ENCODE results near the gene BMAL1.
"Not testable (repeated sequence)": the region's sequence is repeated elsewhere in the genome, so short reads cannot be mapped to it uniquely, and the experiment has no call there.

BMAL1 gene

DNA sequence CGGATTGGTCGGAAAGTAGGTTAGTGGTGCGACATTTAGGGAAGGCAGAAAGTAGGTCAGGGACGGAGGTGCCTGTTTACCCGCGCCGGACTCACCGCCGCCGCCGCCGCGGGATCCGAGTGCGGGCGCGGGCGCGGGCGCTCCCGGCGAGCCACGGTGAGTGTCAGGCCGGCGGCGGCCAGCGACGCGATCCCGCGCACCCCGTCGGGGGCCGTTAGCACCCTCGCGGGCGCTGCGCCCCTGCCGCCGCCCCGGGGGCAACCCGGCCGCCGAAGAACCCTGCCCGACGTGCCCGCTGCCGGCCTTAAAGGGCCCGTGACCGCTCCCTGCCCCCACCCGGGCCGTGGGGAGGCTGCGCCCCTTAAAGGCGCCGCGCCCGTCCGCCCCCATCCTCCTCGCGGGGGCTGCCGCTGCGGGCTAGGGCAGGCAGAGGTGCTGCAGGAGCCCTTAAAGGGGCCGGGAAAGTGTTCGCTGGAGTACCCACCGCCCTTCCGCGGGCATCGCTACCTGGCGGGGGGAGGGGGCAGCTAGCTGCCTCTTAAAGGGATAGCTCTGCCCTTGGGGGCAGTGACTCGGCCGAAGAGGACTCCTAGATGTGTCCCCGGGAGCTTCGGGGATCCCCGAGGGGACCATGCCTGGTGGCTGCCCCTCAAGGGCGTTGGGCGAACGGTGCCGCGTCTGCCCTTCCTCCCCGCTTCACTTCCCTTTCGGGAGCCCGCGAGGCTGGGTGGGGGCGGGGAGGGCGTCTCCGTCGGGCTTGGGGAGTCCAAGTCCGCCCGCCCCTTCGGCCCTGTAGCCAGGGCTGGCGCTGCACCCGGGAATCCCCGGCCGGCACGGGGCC, at the start of gene BMAL1:
Gene BMAL1, plus strand, starts transcription at position 23 of the 841 bp plus-strand sequence. CDS start 76,519 bp downstream, outside the sequence.
- DNase-seq (ENCODE audit: insufficient read length, low spot score) (peak; percentile 18), FAIRE-seq (no peak)

DNA sequence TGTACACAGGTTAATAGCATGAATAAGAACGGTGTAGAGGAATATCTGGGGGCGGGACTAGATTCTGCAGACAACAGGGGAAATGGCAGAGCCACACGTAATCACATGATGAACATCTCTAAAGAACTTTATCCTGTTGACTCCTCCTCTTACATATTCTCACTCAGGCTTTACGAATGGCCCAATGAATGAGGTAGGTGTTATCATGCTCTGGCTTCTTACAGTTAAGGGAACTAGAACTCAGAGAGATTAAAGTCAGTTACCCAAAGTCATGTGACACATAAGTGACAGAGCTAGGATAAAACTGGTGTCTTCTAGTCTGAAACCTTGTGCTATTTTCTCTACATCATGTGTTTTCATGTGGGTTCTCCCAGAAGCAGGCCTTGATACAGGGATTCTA, 49.0 kb upstream of the BMAL1 start:
- FAIRE-seq (no peak), DNase-seq (ENCODE audit: insufficient read length, low spot score) (no peak)

DNA sequence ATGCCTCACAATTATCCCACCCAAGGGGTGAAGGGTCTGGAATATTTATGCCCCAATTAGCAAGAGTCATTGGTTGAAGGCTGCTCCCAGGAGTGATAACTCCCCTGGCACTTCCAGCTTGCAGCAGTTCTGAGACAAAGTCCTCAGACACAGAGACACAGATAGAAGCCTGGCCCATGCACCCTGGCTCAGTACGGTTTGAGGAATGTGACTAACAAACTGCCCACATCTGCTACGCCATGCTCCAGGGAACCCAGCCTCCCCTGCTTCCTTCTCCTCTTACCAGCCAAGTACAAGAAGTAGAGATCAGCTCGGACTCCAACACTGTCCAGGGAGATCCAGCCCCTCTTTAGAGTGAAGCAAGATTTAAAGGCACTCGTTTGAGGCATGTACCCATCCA, 48.5 kb upstream of the BMAL1 start:
- FAIRE-seq, result no peak
- no peak for DNase-seq (ENCODE audit: insufficient read length, low spot score)

DNA sequence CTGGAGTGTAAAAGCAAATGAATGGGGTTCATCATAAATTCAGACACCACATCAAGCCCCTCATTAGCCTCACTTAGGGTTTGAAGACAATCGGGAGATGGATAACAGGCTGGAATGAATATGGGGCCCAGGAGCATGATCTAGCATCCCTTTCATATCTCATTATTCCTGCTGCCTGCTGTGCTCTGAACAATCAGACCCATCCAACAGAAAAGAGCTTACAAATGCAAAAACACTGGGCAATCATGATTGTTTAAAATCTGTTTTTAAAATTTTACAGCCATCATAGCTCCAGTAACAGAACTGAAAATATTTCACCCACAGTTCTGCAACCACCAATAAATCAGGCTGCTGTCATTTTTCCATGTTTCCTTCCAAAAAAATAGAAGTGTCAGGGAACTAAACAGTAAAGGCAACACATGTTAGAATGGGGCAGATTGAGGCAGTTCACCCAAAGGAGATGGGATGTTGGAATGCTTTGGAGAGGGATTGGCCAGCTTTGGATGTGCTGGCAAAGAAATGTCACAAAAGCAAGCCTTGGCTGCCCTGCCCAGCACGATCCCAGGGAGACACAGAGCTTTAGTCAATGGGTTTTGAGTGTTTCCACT, 47.8 kb upstream of the BMAL1 start:
- no peak for FAIRE-seq
- DNase-seq (ENCODE audit: insufficient read length, low spot score), result no peak

DNA sequence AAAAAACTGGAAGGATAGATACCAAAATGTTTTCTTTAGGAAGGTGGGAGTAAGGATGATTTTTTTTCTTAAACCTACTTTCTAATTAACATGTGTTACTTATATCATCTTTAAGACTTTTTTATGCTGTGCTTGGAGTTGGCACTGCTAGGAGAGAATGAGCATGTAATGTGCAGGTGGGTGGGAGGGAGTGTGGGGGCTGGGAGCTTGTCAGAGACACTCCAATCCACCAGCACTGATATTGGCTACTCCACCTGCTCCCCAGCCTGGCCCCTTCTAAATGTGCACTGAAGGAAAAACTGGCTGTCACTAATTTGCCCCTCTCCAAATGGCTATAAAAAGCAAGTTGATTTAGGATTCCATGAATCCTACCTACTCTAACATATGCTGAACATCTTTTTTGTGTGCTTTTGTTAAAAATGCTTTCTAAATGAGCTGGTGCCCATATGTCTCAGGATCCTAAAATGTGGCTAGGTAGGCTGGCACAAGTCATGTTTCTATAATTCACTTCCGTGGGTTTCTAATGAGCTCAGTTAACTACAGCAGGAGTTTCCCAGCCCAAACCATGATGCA, 44.3 kb upstream of the BMAL1 start:
- no peak for DNase-seq (ENCODE audit: insufficient read length, low spot score)
- no peak for FAIRE-seq

DNA sequence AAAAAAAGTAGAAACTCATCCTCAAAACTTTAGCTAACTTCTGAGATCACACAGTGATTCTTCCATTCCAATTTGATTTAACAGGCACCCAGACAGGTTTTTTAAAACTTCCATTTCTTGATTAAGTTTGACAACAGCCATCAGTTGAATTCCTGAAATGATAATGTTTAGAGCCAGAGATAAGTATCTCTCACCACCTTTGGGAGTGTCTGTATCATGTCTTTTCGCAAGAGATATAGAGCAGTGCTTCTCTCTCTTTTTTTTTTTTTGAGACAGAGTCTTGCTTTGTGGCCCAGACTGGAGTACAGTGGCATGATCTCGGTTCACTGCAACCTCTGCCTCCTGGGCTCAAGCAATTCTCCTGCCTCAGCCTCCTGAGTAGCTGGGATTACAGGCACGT, 41.7 kb upstream of the BMAL1 start:
- FAIRE-seq (no peak), DNase-seq (ENCODE audit: insufficient read length, low spot score) (no peak)

DNA sequence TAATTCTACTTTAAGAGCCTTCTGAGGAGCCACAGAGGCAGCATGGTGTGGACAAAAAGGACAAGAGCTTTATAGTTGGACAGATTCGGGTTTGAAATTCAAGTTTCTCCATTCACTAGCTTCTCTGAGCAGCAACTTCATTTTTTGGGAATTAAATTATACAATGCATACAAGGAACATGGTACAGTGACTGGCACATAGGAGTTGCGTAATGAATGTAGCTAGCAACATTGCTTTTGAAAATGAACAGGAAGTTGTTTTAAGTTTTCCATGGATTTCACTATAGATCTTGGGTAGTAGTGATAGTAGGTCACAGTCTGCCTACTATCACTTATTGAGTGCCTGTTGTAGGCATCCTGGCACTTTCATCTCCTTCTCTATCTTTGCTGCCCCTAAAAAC, 41.0 kb upstream of the BMAL1 start:
- no peak for DNase-seq (ENCODE audit: insufficient read length, low spot score)
- no peak for FAIRE-seq

DNA sequence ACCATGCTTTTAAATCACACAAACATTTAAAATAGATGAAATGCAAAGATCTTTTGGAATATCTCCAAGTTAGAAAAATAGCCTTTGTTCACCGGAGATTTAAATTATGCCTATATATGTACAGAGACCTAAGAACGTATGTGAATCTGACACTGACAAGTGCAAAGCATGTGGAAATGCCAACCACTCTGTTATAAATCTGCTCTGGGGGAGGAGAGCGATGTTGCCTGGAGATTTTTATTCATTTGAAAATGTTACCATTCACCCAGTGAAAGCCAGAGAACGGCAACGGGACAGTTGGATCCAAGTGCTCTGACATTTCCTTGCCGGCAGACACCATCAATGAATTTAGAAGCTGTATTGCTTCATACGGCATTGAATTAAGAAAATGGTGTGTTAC, 39.8 kb upstream of the BMAL1 start:
- no peak for FAIRE-seq
- no peak for DNase-seq (ENCODE audit: insufficient read length, low spot score)

DNA sequence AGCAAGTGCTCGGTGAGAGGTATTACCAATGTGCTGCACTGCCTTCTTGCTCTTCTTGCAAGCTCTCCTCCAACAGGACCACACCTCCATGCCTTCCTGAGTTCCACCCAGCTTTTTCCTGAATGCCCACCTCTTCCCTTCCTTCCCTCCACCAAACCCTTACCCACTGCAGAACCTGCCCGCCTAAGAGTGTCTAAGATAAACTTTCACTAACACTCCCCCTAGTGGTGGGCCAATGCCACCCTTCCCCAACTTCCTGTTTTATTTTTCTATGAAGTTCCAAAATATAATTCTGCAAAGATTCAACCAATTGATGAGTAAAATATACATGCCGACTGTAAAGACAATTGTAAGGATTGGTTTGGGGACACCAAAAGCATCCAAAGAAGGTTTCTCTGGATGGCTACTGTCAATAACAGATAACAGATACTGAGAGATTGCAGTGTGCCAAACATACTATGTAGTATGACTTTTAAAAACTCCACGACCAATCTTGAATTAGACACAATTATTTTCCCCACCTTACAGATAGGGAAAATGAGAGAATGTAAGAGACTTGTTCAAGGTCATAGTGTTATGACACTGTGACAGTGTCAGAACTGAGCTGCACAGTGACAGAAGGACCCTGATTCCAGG, 38.6 kb upstream of the BMAL1 start:
- peak; percentile 45 for DNase-seq (ENCODE audit: insufficient read length, low spot score)

DNA sequence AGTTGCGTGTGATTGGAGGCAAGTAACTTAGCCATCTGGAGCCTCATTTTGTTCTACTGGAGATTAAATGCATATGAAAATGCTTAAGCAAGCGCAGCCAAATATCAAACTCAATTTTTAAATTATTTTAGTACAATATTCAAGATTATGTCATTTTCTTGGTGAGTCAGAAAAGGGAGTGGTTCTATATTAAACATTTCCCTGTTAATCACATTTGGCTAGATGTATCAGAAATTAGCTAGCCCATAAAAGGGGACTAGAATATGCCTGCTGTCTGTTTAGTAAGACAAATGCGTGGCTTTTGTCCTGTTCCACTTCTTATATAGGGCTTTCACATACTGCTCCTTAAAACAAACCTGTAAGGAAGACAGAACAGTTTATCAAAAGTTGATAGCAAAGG, 35.0 kb upstream of the BMAL1 start:
- FAIRE-seq, result no peak

More for the DNA sequence above, 38.6 kb upstream of the BMAL1 start:
- FAIRE-seq, result no peak

DNA sequence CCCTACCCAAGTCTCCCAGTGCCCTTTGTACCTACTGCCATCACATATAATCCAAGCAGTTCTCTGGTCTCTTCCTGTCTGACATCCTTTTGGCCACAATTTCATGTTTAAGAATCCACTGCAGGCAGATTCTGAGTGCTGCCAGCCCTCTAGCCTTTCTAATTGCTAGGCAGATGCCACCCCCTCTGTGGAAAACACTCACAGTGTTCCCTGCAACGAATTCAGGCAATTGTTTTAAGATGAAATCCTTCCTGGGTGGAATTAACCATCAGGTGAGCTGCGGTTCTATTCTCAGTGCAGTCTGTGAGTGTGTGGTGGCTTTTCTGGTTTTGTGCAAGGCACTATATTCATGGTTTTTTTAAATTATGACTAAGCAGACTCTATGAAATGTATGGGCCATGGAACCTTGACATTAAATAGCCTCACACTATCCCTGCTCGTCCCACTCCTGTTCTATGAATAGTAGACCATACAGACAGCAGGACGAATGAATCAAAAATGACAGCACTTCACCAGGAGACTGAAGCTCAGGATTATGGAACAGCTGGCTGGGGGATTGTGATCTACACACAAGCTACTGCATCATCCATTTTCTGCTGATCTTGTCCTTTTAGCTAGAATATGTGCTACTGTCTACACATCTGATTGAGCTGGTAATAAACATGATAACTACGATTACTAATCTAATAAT, 29.8 kb upstream of the BMAL1 start:
- DNase-seq (ENCODE audit: insufficient read length, low spot score) (no peak), FAIRE-seq (no peak)

More for the DNA sequence above, 35.0 kb upstream of the BMAL1 start:
- DNase-seq (ENCODE audit: insufficient read length, low spot score), result no peak

DNA sequence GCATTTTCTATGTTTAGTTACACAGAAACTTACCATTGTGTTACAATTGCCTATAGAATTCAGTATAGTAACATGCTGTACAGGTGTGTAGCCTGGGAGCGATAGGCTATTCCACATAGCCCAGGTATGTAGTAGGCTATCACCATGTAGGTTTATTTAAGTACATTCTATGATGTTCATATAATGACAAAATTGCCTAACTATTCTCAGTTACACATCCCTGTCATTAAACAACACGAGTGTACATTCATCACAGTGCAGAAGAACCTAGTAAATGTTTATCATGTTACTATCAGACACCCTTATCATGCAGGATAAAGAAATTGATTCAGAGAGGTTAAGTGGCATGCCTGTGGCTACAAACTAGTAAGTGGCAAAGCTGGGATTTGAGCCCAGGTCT, 28.4 kb upstream of the BMAL1 start:
- FAIRE-seq (no peak), DNase-seq (ENCODE audit: insufficient read length, low spot score) (no peak)

DNA sequence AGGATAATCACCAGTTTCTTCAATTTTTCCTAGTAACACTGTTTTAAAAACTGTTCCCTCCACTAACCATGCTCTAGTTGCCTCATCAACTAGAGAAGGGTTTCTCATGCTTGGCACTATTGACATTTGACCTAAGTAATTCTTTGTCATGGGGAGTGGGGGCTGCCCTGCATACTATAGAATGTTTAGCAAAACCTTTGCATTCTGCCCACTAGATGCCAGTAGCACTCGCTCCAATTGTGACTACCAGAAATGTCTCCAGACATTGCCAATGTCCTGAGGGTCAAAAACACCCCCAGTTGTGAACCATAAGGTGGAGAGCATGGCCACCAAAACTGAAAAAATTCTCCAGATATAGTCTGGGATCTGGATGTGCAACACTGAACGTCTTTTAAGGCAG, 27.6 kb upstream of the BMAL1 start:
- no peak for DNase-seq (ENCODE audit: insufficient read length, low spot score)
- no peak for FAIRE-seq

DNA sequence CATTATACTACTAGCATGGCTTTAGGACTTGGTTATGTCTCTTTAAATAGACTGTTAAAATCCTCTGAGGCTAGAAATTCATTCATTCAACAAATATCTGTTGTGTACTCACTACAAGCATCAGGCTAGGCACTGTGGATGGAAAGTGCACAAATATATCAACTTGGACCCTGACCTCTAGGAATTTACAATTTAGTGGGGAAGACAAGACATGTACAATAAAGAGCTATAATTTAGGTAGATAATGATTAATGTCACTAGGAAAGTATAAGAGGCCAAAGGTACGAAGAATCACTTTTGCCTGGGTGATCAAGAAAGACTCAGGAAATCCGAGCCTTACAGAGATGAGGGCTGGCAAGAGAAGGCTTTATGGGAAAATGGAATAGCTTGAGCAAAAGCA, 25.6 kb upstream of the BMAL1 start:
- FAIRE-seq, result no peak
- no peak for DNase-seq (ENCODE audit: insufficient read length, low spot score)

DNA sequence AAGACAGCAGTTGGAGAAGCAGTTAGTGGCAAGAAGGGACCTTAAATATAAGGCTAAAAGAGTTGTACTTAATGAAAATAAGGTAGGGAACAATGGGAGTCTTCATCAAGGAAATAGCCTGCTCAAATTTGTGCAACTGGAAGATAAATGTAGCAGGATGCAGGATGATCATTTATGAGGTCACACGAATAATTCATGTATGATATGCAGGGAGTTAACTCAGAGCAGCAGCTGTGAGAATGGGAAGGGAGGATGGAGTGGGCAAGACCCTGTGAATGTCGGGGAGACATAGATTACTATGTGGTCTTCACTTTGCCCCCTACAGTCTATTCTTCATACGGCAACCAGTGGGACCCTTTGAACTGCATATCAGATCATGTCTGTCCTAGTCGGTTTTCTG, 25.2 kb upstream of the BMAL1 start:
- no peak for DNase-seq (ENCODE audit: insufficient read length, low spot score)
- no peak for FAIRE-seq

DNA sequence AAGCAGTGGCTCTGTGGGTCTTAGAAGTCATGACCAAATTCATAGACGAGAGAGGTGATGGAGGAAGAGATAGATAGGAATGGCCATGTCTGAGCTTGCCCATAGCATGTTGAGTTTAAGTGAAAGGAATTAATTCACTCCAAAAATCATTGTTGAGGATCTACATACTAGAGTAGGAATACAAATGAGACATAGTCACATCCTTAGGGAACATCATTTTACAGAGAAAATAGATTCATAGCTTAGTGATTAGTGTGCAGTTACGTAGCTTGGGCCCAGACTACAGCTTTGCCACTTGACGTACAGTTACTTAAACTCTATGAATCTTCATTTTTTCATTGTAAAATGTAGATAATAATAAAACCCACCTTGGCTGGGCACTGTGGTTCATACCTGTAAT, 21.4 kb upstream of the BMAL1 start:
- FAIRE-seq (no peak), DNase-seq (ENCODE audit: insufficient read length, low spot score) (no peak)

DNA sequence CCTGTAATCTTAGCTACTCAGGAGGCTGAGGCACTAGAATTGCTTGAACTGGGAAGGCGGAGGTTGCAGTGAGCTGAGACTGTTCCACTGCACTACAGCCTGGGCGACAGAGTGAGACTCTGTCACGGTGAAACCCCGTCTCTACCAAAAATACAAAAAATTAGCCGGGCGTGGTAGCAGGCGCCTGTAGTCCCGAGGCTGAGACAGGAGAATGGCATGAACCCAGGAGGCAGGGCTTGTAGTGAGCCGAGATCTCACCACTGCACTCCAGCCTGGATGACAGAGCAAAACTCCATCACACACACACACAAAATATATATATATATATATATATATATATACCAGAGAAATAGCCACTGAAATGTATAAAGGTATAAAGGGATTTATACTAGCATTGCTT, 19.5 kb upstream of the BMAL1 start:
- DNase-seq (ENCODE audit: insufficient read length, low spot score); FAIRE-seq: not testable (repeated sequence)

DNA sequence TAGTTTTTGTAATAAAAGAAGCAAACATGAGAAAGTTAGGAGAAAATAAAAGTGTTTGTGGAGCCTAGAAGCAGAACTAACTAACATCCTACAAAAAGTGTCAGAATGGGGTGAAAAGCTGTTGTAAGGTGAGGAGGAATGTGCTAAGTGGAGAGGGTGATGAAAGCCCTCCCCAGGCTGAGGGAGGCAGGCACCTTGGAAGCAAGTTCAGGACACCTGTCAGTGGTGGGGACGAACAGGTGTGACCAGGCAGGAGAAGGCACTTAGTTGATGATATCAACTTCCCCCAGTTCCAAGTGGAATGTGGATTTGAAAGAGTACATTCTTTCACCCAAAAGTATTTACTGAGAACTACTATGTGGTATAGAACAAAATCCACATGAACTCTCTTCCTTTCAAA, 18.7 kb upstream of the BMAL1 start:
- DNase-seq (ENCODE audit: insufficient read length, low spot score), result no peak
- FAIRE-seq, result no peak

DNA sequence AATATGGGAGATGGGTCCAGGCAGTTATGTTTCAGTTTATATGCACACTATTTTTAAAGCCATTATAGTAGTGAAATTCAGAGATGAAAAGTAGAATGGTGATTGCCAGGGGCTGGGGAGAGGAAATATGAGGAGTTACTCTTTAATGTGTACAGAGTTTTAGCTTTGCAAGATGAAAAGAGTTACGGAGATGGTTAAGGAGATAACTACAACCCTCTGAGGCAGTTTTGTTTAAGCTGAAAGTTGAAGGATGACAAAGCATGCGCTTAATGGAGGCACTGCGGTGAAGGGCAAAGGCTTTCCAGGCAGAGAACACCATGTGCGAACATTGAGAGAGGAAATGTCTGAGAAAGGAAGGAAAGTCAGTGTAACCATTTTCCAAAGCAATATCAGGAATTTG, 18.2 kb upstream of the BMAL1 start:
- FAIRE-seq (no peak), DNase-seq (ENCODE audit: insufficient read length, low spot score) (no peak)

DNA sequence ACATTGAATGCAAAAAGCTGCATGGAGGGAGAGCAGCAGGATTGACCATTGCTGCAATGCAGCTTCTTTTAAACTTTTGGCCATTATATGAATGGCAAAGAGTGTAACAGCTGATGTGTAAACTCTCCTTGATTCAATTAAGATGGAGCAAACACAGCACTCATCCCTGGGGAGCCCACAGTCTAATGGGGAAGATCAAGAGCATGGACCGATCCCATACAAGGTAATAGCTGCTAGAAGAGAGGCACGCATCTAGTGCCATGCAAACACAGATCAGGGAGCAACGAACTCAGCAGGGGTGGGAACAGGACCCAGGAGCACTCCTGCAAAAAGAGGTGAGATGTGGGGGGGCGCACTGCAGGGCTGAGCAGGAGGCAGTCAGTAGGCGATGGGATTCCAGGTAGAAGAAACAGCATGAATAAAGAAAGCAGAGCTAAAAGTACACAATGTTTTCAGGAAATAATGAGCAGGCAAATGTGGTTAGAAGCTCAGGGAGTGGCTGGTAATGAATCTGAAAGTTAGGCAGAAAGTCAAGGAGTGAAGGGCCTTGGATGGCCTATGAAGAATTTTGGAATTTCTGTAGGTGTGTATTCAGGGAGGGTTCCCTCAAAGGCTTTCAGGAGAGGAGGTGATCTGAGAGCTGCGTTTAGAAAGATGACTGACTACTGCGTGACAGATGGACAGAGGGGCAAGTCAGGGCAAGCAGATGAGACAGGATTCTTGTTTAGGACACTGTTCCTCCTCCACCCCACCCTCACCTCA, 17.2 kb upstream of the BMAL1 start:
- DNase-seq (ENCODE audit: insufficient read length, low spot score) (no peak), FAIRE-seq (no peak)

Data from HTR-8/SVneo (cell line).